ENCODE data around the gene EIF3F.

EIF3F gene

DNA sequence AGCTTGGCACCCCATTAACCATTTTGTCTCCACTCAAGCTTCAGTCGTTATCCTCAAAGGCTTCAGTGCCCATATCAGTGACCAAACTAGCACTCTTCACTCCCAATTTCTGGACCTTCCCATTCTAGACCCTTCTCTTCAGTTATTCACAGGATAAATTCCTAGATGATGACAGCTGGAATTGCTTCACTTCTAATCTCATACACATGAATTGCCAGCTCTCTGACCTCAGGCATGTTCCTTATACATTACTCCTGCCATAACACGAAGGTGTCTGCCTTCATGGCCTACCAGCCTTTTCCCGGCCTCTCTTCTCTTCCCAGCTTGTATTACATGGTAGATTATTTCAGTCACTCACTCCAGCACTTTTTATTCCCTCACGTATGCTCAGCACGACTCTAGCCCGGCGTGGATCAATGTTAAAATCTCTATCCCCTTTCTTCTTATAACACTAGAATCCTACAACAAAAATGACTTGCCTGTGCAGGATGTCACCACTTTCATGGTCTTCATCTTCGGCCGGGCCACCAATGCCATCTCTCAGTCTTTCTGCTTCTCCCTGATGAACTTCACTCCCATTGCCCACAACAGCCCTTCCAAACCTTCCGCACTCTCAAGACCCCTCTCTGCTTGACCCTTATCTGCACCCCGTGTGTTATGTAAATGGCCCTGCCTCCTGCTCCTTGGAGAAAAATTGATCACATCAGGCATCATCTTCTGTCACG lies 36.9 kb downstream of the EIF3F start:
- no peak for DNase-seq

DNA sequence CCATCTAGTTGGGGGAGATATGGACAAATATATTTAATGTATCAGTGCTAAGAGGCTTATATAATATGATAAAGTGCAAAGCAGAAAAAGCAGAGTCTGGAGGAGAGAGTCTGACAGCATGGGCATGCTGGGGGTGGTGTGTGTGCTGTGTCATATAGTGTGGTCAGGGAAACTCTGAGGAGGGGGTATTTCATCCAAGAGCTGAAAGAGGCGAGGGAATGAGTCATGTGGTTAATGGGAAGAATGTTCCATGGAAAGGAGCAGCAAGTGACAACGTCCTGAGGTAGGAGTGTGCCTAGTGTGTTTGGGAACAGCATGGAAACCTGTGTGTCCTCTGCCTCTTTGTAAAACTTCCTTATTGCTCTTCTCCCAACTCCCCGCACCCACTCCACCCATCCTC lies 38.0 kb downstream of the EIF3F start:
- DNase-seq: no peak

DNA sequence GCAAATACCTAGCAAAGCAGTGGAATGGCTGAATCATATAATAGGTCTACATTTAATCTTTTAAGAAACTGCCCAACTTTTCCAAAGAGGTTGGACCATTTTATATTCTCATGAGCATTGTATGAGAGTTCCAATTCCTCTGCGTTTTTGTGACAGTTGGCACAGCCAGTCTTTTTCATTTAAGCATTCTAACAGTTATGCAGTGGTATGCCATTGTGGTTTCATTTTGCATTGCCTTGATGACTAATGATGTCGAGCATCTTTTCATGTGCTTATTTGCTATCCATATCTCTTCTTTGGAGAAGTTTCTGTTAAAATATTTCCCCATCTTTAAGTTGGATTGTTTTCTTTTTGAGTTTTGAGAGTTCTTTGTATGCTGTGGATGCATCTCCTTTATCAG lies 38.7 kb downstream of the EIF3F start:
- DNase-seq: no peak

DNA sequence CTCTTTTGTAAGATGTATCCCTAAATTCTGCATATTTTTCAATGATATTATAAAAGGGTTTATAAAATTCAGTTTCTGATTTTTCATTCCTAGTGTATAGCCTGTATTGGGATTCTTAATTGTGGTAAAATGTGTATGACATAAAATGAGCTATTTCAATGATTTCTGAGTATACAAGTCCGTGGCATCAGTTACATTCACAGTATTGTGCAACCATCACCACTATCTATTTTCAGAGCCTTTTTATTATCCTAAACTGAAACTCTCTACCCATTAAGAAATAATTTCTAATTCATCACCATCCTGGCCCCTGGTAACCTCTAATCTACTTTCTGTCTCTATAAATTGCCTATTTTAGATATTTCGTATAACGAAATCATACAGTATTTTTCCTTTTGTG lies 39.8 kb downstream of the EIF3F start:
- DNase-seq: no peak

DNA sequence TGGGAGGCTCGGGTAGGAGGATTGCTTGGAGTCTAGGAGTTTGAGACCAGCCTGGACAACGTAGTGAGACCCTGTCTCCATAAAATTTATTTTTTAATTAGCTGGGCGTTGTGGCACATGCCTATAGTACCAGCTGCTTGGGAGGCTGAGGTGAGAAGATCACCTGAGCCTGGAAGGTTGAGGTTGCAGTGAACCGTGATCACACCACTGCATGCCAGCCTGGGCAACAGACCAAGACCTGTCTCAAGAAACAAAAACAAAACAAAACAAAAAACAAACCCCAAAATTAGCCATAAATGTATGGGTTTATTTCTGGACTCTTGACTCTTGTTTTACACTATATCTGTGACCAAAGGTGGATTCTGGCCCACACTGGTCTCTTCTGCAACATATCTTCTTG lies 41.6 kb downstream of the EIF3F start:
- no peak for DNase-seq

DNA sequence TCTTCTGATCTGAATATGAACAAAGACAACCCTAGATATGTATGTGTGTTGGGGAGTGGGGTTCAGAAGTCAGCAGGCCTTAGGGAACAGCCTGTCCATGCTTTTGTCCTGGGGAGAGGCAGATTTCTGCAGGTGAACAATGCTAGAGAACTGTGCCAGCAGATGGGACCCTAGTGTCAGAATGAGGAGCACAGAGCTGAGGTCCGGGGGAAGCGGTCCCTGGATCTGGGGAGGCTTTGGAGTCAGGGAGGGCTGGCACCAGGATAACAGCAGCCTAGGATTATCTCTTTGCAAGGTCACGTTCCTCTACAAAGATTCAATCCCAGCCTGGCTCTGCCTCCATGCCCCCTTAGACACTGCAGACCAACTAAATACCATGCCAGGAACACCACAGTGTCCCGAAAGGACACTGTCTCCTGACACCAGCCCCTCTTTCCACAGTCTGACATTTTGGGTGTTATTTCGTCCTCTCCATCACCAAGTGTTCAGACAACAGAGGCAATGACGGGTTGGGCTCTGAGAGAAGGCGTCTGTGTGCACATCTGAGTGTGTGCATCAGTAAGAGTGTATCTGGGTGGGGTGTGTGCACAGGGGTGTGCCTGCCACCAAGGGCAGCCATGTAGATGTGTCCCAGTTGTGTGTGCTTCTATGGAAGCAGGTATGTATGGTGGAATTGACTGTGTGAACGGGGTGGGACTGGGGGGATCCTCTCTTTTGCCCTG lies 43.5 kb downstream of the EIF3F start:
- no peak for DNase-seq

DNA sequence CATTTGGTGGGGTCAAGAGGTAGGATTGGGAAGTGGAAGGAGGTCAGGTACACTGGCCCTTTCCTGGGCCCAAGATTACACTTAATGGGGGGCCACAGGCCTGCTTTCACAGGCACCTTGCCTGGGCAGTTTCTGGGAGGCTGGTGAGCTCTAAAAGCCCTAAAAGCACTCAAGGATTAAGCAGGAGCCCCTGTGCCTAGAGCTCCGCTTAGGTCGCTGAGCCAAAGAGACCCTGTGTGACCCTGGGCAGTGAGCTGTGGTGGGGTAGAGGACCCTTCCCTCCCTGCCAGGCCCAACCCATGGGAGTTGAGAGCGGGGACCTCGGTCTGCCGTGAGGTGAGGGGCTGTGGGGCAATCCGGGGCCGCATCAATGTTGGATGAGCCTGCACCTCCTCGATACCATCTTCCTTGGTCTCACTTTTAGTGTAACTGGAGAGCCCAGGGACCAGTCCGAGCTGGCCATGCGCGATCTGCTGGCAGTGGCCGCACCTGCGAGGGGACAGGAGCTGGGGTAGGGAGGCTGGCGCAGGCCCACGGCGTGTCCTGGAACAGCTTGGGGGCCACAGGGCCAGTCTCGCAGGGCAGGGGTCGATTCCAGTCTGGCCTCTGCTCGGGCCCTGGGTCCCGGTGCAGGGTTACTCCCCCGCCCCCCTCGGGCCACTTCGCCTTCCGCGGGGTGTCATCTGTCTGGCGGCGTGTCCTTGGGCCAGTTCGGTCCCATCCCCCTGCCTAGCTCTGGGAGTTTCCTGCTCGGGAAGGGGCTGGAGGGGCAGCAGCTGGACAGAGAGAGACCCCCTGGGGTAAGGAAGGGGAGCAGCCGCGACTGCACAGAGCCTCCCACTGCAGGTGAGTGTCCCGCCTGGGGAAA lies 44.3 kb downstream of the EIF3F start:
- DNase-seq: no peak

DNA sequence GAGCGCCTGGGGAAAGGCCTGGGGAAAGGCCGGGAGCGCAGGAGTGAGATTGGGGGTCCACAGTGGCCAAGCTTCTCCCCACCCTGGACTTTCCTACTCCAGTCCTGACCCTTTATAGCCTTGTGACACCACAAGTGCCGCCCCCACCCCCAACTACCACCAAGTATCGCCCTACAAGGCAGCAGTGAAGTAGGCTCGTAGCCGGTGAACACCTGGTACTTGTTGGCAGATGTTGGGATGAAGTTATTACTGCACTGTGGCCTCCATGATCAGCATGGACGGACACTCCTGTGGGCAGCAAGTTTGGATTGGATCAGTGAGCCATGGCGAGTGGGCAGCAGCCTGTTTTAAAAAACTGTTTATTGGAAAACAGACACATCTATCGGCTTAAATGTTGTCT lies 45.0 kb downstream of the EIF3F start:
- DNase-seq: no peak

DNA sequence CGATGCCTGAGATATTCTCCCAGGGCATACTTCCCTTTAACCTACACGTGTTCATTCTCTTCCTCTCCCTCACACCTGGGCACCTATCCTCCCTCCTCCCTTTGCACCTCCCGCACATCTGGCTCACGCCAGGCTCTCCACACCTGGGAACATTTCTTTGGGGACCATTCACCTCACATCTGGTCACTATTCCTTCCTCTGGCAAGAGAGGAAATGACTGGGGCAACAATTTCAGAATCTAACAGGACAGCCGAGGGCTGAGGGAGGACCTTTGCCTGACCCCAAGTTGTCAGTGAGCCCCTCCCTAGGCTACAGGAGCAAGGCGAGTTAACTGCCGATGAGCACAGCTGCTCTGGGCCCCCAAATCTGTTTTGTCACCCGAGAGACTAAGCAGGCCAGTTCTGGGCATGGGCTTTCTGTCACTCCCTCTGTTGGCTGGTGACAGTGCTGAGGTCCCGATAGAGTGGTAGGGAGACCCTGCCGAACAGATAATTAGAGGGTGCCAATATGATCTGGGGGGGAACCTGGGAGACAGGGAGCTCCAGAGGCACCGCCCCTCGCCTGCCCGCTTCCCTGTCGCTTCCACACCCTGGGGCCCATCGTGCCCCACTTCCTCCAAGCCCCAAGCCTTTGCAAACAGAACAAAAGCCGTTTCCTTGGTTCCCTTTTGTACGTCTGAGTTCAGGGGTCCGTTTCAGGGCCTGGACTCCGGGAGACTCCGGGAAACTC lies 45.6 kb downstream of the EIF3F start:
- DNase-seq: no peak

DNA sequence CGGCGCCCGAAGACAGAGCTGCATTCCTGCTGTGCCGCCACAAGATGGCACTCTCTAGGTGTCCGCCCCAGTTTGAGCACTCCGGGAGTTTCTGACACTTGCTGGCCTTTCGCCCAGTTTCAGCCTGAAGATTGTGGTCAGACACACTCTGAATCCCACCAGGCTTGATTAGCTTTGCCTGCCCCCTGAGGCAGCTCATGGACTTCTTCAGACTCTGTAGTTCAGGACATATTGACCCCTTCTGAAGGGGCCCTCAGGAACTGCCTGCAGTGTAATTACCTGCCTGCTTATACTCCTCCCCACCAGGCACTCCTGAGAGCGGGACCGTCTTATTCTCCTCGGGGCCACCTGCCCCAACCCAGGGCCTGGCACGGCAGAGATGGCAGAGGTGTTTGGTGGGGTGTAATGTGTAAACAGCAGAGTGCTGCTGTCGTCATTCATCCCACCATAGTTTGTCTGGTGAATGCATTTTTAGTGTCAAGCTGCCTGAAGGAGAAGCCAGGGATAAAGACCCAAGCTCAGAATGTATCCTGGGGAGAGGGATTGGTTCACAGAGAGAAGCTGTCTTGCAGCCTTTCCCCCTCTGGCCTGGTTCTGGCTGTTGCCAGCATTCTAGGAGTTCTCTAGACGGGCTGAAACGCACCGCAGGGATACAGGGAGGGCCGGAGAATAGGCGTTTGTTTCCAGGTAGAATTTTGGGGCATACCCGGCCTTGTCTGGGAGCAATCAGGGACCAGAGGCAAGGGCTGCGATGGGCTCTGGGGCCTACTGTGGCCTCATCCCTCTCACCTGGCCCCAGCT lies 46.4 kb downstream of the EIF3F start:
- peak; percentile 19 for DNase-seq

DNA sequence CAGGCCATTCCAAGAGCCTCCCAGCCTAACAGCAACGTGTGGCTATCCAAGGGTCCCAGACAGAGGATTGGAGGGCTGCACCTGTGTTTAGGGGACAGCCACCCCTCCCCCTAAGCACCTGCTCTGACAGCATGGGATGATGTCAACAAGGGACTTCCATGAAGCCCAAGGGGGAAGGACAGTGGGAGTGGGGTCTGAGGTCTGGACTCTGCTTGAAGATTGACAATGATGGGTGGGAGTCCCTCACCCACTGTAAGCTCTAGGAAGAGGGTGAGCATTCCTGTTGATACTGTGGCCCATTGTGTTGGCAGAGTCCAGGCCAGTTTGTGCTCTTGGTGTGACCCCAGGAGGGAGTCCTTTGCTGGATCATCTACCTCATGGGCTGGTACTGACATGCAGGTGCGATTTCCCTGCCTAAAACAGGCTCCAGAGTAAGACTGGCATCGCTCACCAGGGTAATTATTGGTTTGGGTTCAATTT lies 47.0 kb downstream of the EIF3F start:
- no peak for DNase-seq

DNA sequence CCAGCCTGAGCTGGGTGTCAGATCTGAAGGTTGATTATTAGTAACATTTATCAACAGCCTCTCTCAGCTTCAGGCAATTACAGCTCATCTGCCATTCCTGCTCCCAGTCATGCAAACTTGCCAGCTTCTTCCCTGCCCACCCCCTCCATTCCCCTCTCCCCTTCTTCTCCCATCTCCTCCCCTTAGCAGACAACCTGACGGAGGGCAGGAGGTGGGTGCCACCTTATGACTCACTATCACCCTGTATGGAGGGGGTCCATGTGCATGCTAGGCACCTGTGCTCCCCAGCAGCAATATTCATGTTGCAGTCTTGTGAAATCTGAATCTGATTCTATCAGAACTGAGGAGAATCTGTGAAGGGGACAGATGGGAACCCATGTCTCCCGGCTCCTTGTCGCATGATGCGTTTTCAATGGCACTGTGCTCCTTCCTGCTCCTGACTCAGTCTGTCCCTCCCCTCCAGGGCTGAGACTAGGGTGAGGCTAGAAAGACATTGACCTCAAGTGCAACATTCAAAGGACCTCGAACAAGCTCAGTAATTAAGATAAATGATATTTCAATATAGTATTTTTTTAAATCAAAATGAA lies 47.6 kb downstream of the EIF3F start:
- DNase-seq: no peak

DNA sequence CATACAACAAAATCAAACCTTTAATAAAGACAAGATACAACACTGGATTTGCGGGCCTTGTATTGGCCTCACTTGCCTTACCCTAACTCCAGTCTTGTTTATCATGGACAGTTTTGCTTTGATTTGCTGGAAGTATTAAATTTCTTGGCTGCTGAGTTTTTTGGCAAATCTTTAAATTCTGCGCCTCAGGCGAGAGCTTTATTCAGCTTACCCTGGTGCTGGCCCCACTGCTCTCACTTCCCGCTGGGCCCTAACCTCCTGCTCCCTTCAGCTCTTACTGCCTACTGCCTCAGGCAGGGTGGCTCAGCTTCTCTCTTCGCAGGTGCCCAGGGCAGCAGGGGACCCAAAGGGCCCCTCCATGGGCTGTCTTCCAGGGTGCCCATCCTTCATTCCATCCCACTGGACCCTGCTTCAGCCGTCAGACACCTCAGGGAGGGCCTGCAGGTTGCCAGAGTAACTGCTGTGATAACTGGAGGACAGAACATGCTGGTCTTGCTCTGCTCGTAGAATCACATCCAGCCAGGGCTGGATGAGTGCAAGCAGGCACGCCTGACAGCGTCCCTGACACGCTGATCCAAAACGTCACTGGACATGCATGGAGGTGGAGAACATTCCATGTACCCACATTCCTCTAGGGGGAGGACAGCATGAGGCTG lies 48.2 kb downstream of the EIF3F start:
- no peak for DNase-seq

DNA sequence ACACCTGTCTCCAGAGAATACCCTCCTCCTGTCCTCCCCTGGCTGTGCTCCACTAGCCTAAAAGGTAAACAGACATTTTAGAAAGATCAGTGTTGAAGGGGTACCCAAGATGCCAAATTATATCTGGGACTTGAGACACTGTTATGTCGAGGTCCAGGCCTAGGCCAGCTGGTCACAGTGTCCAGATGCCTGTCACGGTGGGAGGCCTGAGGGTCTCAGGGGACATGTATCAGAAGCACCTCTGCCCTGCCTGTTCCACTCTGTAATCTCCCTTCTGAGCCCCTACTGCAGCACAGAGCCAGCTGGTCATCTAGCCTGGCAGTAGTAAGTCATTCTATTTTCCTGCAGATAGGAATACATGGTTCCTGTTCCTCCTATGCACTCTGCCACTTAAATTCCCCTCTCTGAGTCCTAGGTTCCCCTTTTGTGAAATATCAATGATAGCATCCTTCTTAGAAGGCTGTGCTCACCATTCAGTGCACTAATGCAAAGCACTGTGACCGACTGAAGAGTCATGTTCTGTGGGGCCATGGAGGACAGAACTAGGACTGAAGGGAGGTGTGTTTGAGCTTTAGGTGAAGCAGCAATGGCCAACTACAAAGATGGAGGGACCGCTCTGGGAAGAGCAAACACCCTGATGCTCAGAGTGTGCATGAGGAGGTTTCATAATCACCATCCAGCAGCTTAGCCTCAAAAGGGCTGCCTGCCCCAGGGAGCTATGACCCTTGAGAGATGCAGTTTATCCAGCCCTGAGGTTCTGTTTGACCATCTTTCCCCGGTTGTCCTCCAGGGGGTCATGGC lies 49.1 kb downstream of the EIF3F start:
- no peak for DNase-seq

DNA sequence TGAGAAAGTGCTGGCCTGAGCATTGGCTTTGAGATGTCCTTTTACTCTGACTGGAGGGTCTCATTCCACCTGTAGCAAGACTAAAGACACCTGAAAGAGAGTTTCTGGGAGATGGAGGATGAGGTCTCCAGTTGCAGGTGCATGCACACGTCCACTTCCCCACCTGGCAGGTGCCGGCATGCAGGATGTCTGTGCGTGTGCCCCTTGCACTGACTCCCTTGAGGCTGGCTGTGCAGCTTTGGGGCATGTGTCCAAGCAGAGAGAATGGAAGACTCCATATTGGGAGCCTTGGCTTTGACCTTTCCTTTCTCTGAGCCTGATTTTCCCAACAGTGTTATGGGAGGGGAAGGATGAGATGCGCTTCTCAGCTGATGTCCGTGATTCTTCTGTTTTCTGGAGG lies 49.8 kb downstream of the EIF3F start:
- DNase-seq: no peak

DNA sequence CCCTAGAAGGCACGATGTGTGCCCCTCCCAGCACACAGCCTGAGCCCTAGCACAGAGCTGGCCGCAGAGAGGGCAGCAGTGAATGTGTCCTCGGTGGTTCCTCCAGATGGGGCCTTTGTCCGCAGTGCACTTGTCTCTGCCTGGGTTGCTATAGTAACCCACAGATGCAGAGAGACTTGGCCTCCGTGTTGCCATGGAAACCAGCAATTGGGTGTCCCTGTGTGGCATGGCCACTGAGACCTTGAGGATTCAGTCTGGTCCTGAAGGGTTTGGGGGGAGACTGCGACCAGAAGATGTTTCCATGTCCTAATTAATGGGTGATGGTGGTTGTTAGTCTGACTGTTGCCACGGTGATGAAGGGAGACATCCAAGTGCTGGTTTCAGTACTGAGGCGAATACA lies 51.3 kb downstream of the EIF3F start:
- no peak for DNase-seq

DNA sequence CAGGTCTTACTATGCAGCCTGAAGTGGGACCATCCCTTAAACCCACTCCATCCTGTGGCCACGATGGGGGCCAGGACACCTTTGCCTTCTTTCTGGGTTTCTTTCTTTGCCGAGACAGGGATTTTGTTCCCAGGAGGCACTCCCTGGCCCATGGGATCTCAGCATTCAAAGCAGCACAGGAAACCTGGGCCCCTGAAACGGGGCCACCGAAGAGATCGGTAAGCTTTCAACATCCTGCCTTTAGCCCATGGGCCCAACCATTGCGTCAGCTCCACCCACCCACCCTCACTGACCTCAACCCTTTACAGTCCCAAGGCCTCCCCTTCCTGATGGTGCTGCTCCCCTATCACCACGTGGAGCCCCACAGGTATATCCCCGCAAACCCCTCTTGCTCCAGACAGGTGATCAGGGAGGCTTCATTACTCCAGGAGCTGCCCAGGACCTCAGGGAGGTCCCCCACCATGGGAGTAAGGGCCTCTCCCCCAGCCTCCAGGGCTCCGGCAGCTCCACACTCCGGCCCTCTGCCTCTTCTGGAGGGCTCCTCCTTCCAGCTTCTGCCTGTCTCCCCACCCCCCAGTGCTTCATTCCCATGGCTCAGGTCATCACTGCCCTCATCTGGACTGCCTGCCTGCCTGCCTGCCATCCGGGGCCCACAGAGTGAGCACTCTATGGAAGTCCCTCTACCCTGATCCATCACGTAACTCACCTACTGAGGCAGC lies 51.8 kb downstream of the EIF3F start:
- DNase-seq: no peak

DNA sequence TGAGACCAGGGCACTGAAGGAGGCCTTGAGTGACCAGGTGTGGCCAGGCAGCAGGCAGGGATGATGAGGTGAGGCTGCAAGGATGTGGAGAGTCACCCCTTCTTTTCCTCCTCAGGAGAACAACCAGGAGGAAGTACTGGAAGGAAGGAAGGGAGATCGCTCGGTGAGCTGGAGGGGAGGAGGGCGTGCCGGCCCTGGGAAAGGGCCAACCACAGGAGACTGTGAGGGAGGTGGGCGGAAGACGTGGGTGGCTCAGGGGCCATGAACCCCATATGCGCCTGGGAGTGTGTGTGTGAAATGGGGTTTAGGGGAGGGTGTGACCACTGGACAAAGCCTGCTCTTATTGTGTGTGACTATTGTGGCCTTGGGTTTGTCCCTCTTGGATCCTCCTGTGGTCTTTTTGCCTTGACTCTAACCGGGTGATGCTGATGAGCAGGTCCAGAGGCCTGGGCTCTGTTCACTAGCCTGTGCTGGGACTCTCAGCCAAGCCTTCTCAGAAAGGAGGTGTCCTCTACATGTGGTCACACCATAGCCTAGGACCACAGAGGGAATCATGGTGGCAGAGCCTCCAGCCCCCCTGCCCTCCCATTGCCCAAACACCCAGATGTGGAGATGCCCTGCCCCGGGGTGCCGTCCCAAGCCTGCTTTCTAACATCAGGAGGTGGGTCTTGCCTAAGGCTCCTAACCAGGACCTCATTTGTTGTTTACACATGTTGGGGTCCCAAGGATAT lies 52.6 kb downstream of the EIF3F start:
- DNase-seq: no peak

Measured in activated T-cell treated with anti-CD3 and anti-CD28 coated beads for 4 hours (primary cell).